HG03439 (cell line): Measurements from ENCODE around the gene CMIP.

Source experiments
- ATAC-seq: cut with Tn5 transposase; IDR thresholded peaks from one replicate; pipeline ENCODE4 v1.9.1; 2021; ENCODE audit warnings: mild to moderate bottlenecking, moderate library complexity; ENCODE audit not compliant: unreplicated experiment

CMIP gene

DNA sequence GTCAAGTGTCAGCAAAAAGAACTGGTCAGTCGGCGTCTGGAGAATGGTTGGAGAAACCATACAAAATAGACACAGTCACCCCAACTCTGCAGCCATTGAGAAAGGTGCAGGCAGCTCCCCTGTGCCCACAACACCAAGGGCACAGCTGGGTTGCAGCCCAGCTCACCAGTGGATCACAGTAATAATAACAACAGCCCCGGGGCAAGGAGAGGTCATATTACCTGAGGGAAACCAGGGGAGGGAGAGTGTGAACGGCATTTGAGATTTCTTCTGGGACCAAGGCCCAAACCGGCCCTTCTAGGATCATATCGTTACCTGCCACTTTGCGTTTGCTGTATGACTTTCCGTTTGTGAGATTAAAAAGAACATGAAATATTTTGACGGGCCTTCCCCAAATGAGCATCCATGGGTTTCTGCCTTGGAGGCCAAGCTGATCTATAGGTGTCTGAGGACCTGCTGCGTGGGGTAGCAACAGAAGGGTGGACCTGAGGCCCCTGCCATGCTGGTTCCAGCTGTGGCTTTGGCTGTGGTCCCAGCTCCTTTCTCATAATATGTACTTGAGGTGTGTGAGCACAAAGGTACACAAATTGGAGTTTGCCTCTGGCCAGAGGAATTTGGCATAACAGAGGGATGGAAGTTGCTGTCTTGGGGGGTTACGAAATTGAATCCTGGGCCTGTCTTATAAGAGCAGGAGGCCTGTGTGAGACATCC, 154.6 kb downstream of the CMIP start:
- ATAC-seq: no peak

DNA sequence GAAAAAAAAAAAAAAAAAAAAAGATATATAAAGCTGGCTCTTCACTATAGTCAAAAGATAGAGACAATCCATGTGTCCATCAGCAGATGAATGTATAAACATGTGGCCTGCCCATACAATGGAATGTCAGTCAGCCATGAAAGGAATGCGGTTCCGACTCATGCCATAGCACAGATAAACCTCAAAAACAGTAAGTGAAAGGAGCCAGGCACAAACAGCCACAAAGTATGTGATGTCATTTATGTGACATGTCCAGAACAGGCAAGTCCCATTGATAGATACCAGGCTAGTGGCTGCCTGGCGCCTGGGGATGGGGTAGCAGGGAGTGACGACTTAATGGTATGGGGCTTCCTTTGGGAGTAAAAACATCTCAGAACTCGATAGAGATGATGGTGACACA, 155.7 kb downstream of the CMIP start:
- no peak for ATAC-seq

DNA sequence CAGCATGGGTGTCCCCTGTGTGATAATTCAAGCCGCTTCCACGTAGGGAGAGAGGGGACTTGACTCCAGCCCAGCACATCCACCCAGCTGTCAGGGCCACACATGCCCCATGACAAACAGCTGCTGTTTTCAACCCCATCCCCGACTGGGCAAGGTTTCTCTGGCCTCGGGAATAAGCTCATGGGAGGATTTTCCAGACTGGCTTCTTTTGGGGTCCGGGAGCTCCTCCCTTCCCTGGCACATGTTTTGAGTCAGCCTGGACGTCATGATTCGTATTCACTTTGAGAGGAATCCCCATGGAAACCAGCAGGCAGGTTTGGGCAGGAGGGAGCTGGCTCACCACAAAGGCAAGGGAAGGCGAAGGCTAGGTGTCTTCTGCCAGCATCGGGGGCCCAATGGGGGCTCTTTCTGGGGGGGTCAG, 156.4 kb downstream of the CMIP start:
- no peak for ATAC-seq

DNA sequence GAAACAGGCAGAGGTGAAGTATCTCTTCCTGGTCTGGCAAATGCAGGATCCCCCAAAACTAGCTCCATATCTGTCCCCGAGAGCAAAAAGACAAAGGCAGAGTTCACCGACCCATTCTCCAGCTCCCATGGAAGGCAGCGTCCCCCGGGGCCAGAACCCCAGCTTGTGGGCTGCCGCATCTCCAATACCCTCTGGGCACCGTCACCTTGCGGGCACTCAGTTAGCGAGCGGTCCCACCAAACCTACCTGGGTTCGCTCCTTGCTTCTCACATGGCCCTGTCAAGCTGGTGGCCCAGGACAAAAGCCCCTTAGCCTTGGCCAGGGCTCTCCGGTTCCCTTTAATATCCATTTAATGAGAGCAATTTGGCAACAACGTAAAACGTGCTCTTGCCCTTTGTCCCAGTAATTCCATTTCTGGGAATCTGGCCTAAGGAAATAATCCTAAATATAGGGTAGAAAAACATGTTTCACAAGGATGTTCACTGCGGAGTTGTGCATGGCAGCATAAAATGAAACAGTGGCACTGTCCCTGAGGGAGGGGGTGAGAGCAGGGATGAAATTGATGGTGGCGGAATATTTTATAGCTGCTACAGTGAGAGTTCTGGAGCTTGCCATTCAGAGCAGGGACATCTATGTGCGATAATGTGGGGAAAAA, 157.1 kb downstream of the CMIP start:
- no peak for ATAC-seq

DNA sequence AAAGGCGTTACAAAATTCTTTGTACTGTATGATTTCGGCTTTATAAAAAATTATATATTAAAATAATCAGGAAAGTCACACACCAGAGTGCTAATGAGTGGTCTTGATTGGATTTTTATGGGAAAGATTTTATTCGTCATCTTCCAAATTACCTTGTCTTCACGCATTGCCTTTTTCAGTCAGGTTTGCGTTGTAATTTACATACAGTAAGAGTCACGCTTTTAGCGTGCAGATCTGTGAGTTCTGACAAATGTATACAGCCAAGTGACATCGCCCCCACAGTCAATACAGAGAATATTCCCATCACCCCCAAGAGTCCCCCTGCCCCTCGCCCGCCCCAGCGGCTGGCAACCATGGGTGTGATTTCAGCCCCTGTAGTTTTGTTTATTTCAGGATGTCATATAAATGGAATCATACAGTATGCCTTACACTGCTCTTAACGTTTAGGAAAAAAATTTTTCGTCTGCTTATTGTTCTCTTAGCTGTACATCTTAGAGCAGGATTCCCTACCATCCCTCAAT, 157.7 kb downstream of the CMIP start:
- no peak for ATAC-seq

DNA sequence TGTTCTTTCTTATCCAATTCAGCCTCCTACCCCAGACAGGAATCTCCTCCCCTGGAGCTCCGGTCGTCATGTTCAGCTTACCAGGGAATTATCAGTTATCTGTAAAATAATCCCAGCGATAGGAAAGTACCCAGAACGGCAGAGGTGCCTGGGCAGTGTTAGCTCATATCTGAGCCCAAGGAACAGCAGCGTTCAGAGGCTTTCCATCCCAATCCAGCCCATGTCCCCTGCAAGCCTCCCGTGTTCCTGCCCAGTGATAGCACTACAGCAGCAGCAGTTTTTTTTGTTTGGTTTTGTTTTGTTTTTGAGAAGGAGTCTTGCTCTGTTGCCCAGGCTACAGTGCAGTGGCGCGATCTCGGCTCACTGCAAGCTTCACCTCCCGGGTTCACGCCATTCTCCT, 158.2 kb downstream of the CMIP start:
- ATAC-seq: no peak

DNA sequence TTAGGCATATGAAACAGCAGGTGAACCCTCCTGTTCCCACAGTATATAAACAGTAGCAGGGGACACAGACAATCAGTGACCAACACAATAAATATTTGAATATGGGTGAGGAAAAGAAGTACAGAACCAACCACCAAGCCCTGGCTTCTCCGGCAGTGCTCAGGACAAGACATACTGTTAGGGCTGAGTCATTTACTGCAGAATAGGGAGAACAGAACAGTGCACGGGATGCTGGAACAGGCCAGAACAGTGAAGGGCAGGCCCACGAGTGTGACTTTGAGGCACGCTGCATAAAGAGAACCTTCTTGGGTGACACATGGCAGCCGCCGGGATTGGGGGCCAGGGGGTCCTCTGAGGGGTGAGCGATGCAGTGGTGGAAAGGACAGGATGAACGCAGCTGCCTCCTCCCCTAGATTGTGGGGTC, 160.4 kb downstream of the CMIP start:
- no peak for ATAC-seq

DNA sequence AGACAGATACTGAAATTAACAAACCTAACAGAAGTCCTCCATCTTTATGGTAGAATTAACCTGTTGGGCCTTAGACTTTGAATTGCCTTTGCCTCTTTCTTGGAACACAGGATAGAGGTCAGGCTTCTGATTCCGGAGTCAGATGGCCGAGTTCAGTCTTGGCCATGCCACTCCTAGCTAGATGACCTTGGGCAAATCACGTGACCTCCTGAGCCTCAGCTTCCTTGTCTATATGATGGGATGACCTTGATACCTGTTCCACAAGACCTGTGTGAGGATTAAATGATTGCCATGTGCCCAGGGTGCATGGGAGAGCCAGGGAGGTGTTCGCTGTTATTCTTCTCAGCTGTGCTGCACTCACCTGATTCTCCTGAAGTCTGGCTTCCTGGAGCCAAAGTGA, 161.4 kb downstream of the CMIP start:
- ATAC-seq: no peak

DNA sequence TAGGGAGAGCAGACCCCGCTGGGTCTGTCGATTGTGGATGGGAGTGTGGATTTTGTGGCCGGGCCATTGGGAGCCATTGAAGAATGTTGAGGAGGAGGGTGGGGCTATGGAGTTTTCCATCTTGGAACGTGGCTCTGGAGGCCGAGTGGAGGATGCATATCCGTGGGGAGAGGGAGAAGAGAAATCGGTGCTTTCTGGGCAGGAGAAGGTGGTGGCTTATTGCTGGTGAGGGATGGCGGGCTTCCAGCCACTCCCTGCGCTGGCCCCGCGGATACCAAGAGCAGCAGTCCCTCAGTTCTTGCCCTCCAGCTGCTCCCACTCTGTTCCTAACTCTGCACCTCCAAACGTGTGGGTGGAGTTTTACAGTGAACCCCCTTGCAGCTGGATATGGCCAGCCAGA, 162.4 kb downstream of the CMIP start:
- no peak for ATAC-seq

DNA sequence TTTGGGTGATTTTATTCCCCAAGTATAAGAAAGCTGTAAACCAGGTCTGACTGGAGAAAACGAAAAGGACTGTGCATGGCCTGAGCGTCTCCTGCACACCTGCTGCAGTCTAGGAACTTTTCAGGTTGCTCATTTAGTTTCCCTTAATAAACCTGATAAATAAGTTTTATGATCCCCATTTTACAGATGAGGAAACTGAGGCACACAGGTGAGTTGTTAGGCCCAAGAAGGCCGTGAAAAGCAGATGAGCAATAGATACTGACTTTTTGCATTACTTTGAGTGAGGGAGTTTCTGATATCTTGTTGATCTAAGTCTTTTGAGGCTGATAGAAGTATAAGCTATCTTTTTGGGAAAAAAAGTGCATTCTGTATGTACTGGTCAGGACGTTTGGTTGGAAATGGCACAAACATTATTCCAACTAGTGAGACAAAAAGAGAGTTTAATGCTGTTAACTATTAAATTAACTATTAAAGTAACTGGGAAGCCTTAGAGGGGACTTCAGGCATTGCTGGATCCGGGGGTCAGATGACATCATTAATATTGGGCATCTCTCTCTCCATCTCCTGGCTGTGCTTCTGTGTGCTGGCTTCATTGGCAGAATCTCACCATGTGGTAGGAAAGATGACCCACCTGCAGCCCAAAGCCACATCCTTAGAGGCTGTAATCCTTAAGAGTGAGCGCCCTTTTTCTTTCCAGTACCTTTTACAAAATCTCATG, 163.4 kb downstream of the CMIP start:
- ATAC-seq: no peak

DNA sequence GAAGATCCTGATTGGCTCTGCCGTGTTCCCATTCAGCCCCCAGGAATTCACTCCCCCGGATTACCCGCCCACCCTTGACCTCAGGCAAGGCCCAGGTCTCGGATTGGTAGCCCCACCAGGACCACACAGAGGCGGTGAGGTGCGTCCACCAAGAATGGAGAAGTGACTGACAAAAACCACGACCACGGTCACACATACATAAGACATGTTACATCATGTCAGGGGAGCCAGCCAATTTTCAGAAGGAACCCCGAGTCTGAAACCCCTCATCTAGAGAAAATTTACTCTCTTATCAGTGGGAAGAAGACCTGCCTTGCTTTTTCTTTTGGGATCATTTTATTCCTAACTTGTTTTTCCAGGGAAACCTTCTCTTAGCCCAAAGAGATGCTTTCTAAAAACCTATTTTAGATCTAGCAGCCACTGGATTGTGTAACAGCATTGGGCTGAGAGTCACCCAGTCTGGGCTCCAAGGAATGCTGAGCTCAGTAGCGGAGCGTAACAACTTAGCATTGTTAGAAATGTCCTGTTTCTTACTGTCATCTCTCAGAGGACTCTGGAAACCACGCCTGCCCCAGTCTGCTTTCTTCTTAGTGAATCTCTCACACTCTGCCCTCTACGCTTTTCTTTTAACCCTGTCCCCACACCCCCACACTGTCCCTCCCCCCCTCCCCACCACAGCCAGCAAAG, 164.1 kb downstream of the CMIP start:
- ATAC-seq: no peak

DNA sequence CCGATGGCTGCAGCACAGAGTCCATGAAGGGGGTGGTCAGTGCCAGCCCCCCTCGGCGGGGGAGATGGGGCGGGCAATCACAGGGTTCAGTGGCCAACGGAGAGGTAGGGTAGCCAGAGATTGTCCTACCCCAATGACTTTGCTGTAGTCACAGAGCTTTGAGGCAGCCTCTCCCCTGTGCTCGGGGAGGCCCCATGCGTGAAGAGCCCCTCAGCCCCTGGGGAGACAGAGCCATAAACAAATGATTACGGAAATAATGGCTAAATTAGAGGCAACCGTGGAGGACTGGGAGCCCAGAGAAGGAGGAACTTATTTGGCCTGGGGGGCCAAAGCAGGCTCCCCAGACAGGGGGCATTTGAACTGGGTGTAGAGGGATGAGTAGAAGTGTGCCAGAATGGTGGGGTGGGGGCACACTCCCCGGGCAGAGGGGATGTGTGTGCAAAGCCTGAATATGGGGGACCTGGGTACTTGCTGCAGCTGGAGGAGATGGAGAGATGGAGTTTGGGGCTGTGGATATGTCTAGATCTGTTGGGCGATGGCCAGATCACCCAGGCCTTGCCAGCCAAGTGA, 164.8 kb downstream of the CMIP start:
- ATAC-seq: no peak

DNA sequence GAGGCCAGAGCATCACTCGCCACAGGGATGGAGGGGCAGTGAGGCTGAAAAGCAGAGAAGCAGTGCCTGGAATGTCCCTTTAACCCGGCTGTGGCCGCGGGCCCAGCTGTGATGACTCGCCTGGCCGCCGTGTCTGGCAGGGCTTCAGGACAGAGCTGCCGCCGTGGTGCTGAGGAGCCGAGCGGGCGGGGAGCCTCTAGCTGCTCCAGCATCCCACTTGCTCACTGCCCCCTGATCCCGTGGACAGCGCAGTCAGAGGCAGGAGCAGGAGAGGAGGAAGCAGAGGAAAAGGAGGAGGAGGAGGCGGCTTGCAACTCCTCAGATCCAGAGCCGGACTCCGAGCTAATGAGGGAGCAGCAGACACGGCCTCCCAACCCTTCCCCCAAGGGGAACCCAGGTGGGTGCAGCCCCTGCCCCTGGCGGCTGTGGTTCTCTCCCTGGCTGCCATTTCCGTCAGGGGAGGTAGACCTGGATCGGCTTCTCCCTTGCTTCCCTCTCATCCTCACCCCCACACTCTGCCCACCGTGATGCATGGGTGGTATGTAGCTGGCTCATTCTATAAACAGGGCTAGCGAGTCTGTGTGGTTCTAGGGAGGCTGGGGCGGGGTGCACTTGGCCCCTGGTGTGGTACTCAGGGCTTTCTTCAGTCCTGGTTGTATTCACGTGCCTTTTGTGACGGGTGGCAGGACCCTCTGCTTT, 165.7 kb downstream of the CMIP start:
- no peak for ATAC-seq

DNA sequence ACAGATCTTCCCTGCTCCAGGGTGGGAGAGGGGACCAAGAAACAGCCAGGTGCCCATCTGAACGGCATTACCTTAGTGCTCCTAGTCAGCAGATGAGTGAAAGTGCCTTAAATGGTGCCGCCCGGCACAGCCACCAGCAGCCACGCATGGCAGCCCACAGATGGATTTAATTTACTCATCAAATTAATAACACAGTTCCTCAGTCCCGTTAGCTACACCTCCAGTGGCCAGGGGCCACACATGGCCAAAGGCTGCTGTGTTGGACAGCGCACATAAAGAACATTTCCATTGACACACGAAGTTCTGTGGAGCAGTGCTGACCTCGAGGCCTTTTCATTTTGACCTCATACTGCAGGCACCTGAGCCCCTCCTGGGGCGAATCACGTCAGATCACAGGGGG, 166.3 kb downstream of the CMIP start:
- ATAC-seq: no peak

DNA sequence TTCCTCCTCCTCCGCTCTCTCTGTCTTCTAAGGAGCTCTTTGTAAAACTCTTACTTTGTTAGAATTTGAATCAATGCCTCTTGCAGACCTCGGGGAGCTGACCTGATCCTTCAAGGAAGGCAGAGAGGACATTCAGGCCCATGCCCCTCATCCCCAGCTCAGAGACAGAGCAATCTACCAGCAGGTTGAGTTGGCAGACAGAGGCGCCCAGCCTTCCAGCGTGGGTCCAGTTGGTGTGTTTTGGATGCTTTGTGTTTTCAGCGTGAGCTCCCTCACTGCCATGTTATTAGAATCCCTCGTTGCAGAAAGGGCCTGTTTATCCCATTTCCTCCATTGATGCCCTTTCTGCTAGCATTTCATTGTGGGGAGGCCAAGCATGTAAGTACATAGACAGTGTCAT, 167.1 kb downstream of the CMIP start:
- ATAC-seq: no peak

DNA sequence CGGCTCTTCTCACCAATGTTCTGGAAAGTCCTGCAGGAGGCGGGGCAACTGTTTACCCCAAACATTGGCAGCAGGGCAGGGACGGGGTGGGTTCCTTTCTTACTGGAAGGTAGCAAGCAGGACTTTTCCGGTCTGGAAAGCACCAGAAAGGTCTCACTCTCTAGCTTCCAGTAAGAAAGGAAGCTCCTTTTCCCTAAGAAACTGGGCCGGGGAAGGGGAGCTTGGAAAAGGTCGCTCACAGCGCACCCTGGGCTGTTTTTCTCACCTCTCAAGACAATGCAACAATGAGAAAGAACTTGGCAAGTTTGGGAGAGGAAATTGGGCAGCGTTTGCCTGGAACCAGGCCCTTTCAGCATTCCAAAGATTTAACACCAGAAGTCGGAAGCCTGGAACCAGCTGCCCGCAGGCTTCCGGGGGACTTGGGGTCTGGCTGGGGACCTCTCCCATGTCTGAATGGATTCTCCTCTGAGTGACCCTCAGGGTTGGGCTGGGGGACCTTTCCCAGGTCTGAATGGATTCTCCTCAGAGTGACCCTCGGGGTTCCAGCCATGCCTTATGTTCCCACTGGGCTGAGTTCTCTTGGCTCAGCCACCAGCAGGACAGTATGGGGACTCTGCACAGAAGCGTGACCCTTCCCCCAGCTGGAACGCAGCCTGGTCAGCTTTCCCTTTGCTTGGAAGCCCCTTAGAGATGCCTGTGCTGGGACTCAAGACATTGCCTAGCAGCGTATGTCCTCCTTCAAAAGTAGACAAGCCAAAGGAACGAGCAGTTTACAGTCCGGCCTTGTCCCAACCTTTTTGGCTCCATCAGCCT, 167.9 kb downstream of the CMIP start:
- no peak for ATAC-seq

DNA sequence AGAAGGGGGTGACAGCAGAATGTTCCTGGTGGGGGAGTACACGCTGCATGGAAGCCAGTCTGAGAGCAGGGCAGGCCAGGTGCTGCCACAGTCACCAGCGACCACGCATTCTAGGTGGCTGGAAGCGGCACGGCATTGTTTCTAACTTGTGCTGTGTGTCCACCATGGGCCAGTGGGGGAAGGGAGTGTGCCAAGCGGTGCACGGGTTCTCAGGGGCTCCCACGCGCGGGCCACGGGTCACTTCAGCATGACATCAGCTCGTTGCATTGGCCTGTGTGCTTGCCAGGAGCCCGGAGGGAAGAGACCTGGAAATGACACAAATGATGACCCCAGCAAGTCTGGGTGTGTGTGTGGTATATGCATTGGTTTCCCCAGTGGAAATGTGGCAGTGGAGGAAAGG, 169.6 kb downstream of the CMIP start:
- ATAC-seq: no peak

DNA sequence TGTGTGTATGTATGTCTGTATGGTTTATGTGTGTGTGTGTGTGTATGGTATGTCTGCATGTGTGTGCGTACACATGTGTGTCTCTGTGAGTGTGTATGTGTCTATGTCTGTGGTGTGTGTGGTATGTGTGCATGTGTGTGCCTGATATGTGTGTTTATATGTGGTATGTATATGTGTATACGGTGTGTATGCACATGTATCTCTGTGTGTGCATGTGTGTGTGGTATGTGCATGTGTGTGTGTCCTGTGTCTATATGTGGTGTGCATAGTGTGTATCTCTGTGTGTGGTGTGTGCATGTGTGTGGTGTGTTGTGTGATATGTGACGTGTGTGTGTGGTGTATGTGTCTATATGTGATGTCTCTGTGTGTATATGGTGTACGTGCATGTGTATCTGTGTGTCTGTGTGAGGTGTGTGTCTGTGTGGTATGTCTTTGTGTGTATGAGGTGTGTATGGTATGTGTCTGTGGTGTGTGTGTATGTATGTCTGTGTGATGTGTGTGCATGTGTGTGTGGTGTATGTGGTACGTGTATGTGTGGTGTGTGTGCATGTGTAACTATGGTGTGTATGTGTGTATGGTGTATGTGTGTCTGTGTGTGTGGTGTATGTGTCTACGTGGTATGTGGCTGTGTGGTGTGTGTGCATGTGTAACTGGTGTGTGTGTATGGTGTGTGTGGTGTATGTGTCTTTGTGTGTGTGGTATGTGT, 170.2 kb downstream of the CMIP start:
- ATAC-seq: no peak

DNA sequence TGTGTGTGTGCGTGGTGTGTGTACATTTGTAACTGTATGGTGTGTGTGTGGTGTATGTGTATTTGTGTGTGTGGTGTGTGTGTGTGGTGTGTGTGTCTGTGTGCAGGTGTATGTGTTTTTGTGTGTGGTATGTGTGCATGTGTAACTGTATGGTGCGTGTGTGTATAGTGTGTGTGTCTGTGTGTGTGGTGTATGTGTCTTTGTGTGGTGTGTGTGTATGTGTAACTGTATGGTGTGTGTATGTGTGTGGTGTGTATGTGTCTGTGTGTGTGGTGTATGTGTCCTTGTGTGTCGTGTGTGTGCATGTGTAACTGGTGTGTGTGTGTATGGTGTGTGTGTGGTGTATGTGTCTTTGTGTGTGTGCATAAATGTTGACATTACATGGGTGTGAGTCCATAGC, 170.8 kb downstream of the CMIP start:
- ATAC-seq: no peak
